Gastrocnemius medialis (tissue), 4 donors: ENCODE results near the gene DEGS2. TPM values are rescaled to one million over a fixed set of nuclear protein-coding genes. Genes with fewer than 3 reads are reported as not detected.

ENCODE experiments used
- ATAC-seq, 2 donors: fragments of 150-250 bp; one replicate each; pipeline ENCODE4 v1.9.1; 2016
- DNase-seq, 2 donors: peaks; one replicate each; pipeline ENCODE4 v3.0.0-alpha.2; 2019
- H3K27ac ChIP-seq, 4 donors: fragments of 200-600 bp; sonication (generic); 1 replicate in 1 of 4; 2 replicates in 3 of 4; pipeline ENCODE4 v1.5.1; 2016 to 2018; ENCODE audit warnings: mild to moderate bottlenecking in 2 of 4, moderate library complexity in 1 of 4
- H3K27me3 ChIP-seq, 3 donors: fragments of 200-600 bp; sonication (generic) in 2 of 3; 1 replicate in 1 of 3; 2 replicates in 2 of 3; pipeline versions ENCODE4 v1.5.1 to v1.6.0; 2016 to 2019; ENCODE audit warnings: mild to moderate bottlenecking in 1 of 3, moderate library complexity in 1 of 3
- H3K36me3 ChIP-seq, 2 donors: fragments of 200-600 bp; sonication (generic) in 1 of 2; one replicate each; pipeline ENCODE4 v1.5.1; 2017 to 2018
- H3K4me1 ChIP-seq, 2 donors: fragments of 200-600 bp; sonication (generic) in 1 of 2; one replicate each; pipeline ENCODE4 v1.5.1; 2016 to 2017; ENCODE audit warnings: mild to moderate bottlenecking in 2 of 2
- H3K4me3 ChIP-seq, 4 donors: fragments of 200-600 bp; sonication (generic) in 3 of 4; 1 replicate in 1 of 4; 2 replicates in 3 of 4; pipeline ENCODE4 v1.5.1; 2016 to 2019; ENCODE audit warnings: mild to moderate bottlenecking in 2 of 4
- H3K9me3 ChIP-seq, 3 donors: fragments of 200-600 bp; sonication (generic) in 2 of 3; 1 replicate in 1 of 3; 2 replicates in 2 of 3; pipeline ENCODE4 v1.5.1; 2016 to 2019
- POLR2A ChIP-seq, 2 donors: fragments of 450-650 bp; IDR thresholded peaks; one replicate each; pipeline ENCODE4 v1.6.1; 2017; ENCODE audit warnings: antibody characterized with exemption in 2 of 2, mild to moderate bottlenecking in 2 of 2, moderate library complexity in 2 of 2
- in situ Hi-C, 4 donors: fragments of 200-750 bp; cut with MboI; loops; one replicate each; pipeline versions ENCODE4 v1.15.0 to v1.8.0; 2017; ENCODE audit warnings: low sequenced_read_pairs in 4 of 4
- intact Hi-C: fragments of 100-400 bp; cut with DNase I; formaldehyde crosslinking; loops from one replicate; pipeline ENCODE4 v1.15.1; 2023; ENCODE audit warnings: low total_unique reads
- total RNA-seq, 4 donors: library from RNA; depleted of rRNA; stranded (reverse); fragments of >200 nt; gene quantifications; one replicate each; pipeline versions ENCODE4 v1.1.0 to v1.2.3, GENCODE V29; 2016
- TF ChIP-seq, protein P1 (sequence below), 5 experiments: fragments of 450-650 bp in 3 of 5; fragments of 200-600 bp in 2 of 5; sonication (generic) in 2 of 5; IDR thresholded peaks in 4 of 5; conservative IDR thresholded peaks in 1 of 5; 1 replicate in 4 of 5; 2 replicates in 1 of 5; pipeline ENCODE4 v1.5.1; 2016 to 2019; ENCODE audit warnings: antibody characterized with exemption in 5 of 5, mild to moderate bottlenecking in 3 of 5, moderate library complexity in 3 of 5

The DEGS2 gene
- total RNA-seq, 4 donors from 2014 or later: 0.22 to 0.75 (median 0.66) TPM; not detected in 1

- no peak overlapping the region for H3K27ac ChIP-seq
- DNase-seq (no peak), ATAC-seq (no peak)
- in situ Hi-C loops: loop anchor here in 1 of 4 donors (5.0 kb wide), 1 partner anchor 130 kb away; no protein-coding TSS in a partner anchor
- TF ChIP-seq, protein P1, sequence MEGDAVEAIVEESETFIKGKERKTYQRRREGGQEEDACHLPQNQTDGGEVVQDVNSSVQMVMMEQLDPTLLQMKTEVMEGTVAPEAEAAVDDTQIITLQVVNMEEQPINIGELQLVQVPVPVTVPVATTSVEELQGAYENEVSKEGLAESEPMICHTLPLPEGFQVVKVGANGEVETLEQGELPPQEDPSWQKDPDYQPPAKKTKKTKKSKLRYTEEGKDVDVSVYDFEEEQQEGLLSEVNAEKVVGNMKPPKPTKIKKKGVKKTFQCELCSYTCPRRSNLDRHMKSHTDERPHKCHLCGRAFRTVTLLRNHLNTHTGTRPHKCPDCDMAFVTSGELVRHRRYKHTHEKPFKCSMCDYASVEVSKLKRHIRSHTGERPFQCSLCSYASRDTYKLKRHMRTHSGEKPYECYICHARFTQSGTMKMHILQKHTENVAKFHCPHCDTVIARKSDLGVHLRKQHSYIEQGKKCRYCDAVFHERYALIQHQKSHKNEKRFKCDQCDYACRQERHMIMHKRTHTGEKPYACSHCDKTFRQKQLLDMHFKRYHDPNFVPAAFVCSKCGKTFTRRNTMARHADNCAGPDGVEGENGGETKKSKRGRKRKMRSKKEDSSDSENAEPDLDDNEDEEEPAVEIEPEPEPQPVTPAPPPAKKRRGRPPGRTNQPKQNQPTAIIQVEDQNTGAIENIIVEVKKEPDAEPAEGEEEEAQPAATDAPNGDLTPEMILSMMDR (IDR thresholded peaks at IDR 0.05 in 4 of 5, conservative IDR thresholded peaks at IDR 0.05 in 1 of 5): no peak
- no peak for TF ChIP-seq POLR2A (IDR thresholded peaks at IDR 0.05)
- H3K4me1 ChIP-seq: peaks cover 0 to 10% of the 10 kb centered on the region in 2 donors
- no peaks in the 10 kb centered on the region for H3K9me3 ChIP-seq
- H3K27me3 ChIP-seq: no peaks in the 10 kb centered on the region
- H3K36me3 ChIP-seq: no peaks in the 10 kb centered on the region
- intact Hi-C loops: no loop called here
- H3K4me3 ChIP-seq: no peak overlapping the region
These were observed 47.3 kb downstream of the DEGS2 start for GRCh38 chr14:100111931-100112704.

GRCh38 chr14:100110816-100111215, 48.6 kb downstream of the DEGS2 start:
- in situ Hi-C loops: loop anchor here in 1 of 4 donors (5.0 kb wide), 1 partner anchor 129 kb away; no protein-coding TSS in a partner anchor
- H3K27ac ChIP-seq: no peak overlapping the region
- intact Hi-C loops: loop anchor here (1.0 kb wide), 1 partner anchor 81 kb away; no protein-coding TSS in a partner anchor
- TF ChIP-seq, protein P1 (IDR thresholded peaks at IDR 0.05 in 4 of 5, conservative IDR thresholded peaks at IDR 0.05 in 1 of 5): no peak
- TF ChIP-seq POLR2A (IDR thresholded peaks at IDR 0.05): no peak
- ATAC-seq (no peak), DNase-seq (no peak)
- H3K4me1 ChIP-seq: peaks cover 0 to 18% of the 10 kb centered on the region in 2 donors
- no peak overlapping the region for H3K4me3 ChIP-seq
- no peaks in the 10 kb centered on the region for H3K27me3 ChIP-seq
- H3K9me3 ChIP-seq: no peaks in the 10 kb centered on the region
- H3K36me3 ChIP-seq: no peaks in the 10 kb centered on the region

DNA sequence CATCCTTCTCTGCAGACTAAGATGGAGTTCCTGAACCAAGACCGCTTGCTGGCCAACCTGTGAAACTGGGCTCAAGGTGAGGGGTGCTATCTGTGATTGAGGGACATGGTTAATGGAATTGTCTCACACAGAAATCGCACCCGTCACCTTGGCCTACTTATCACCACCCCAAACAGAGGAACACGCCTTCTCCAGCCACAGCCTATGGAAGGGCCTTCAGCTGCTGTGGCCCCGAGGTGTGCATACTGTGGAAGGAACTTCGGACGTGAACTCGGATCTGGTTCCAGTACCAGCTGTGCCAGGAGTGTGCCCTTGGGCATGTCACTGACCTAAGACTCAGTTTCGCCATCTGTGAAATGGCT, 49.9 kb downstream of the DEGS2 start:
- Histone ChIP-seq H3K4me1 (peaks cover 0 to 26% of the 10 kb centered on the region in 2 donors), H3K9me3 (no peaks in the 10 kb centered on the region), H3K36me3 (no peaks in the 10 kb centered on the region), H3K27ac (no peak overlapping the region), H3K27me3 (no peaks in the 10 kb centered on the region), H3K4me3 (no peak overlapping the region)
- no peak for ATAC-seq
- no peak for DNase-seq
- in situ Hi-C loops: loop anchor here in 2 of 4 donors (5.0 to 10.0 kb wide), 2 partner anchors 125 to 127 kb away; no protein-coding TSS in a partner anchor
- intact Hi-C loops: loop anchor here (5.0 kb wide), 1 partner anchor 42 kb away; the partner anchor contains the start of gene EVL
- TF ChIP-seq, protein P1 (IDR thresholded peaks at IDR 0.05 in 4 of 5, conservative IDR thresholded peaks at IDR 0.05 in 1 of 5): no peak
- TF ChIP-seq POLR2A (IDR thresholded peaks at IDR 0.05): no peak

DNA sequence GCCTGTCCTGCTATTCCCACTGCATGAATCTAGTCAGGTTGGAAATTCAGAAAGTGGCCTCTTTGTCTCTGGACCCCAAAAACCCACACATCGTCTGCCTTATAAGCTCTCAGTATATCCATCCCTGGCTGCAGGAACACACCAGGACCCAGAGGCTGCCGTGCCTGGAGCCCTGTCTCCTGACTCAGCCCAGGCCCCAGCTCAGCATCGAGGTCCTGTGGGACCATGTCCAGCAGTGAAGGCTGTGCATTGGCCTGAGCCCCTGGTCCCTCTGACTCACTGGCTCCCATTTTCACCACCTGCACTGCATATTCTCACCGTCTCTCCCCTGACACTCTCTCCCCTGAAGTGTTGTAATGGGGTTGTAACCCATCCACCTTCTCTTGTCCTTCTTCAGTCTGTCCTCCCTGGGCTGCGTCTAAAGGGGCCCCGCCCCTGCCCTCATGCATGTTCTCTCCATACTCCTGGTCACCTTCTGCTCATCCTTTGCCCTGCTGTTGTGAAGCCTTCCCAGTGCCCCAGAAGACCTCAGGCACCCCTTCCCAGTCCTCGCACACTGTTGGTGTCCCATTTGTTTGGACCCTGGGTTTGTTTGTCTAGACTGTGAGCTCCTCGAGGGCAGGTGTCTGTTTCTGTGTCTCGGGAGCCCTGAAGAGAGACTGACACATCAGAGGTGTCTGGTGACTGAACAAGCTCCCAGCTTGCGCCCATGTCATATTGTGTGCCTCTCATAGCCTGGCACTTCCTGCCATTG, 50.4 kb downstream of the DEGS2 start:
- ATAC-seq (peak in 1 of 2 donors; percentile 17), DNase-seq (no peak)
- H3K4me1 ChIP-seq: peaks cover 4 to 31% of the 10 kb centered on the region in 2 donors
- in situ Hi-C loops (loop anchor here in 2 of 4 donors (5.0 to 10.0 kb wide), 2 partner anchors 124 to 127 kb away; no protein-coding TSS in a partner anchor), intact Hi-C loops (loop anchor here (1.0 to 5.0 kb wide), 2 partner anchors 42 to 127 kb away; partner anchors contain the start of gene EVL)
- H3K9me3 ChIP-seq: no peaks in the 10 kb centered on the region
- no peaks in the 10 kb centered on the region for H3K36me3 ChIP-seq
- no peak for TF ChIP-seq POLR2A (IDR thresholded peaks at IDR 0.05)
- TF ChIP-seq, protein P1 (IDR thresholded peaks at IDR 0.05 in 4 of 5, conservative IDR thresholded peaks at IDR 0.05 in 1 of 5): no peak
- no peaks in the 10 kb centered on the region for H3K27me3 ChIP-seq
- no peak overlapping the region for H3K4me3 ChIP-seq
- no peak overlapping the region for H3K27ac ChIP-seq
